ENCODE measurements around the gene PPP1R14C.

DNA sequence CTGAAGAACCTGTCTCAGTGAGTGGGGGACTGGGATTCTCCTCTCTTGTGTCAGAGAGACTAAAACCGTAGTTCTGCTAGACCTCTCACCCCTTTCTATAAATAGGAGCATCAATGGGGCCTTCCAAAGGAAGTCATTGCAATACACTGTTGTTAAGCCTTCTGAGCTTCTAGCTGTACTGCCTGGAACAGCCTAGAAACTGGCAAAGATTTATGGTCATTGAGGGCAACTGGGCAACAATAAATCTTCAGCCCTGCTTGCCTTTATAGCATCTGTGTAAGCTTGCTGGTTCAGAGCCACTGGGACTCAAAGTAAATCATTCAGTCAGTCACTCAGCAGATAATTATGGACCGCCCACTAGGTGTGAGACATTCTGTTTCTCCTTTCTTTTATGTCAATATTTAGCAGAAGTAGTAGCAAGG is 53.2 kb downstream of the PPP1R14C start:
- TF ChIP-seq, protein P1, sequence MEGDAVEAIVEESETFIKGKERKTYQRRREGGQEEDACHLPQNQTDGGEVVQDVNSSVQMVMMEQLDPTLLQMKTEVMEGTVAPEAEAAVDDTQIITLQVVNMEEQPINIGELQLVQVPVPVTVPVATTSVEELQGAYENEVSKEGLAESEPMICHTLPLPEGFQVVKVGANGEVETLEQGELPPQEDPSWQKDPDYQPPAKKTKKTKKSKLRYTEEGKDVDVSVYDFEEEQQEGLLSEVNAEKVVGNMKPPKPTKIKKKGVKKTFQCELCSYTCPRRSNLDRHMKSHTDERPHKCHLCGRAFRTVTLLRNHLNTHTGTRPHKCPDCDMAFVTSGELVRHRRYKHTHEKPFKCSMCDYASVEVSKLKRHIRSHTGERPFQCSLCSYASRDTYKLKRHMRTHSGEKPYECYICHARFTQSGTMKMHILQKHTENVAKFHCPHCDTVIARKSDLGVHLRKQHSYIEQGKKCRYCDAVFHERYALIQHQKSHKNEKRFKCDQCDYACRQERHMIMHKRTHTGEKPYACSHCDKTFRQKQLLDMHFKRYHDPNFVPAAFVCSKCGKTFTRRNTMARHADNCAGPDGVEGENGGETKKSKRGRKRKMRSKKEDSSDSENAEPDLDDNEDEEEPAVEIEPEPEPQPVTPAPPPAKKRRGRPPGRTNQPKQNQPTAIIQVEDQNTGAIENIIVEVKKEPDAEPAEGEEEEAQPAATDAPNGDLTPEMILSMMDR (IDR thresholded peaks at IDR 0.05; ENCODE audit: poor library complexity), result no peak
- TF ChIP-seq EZH2phosphoT487 (IDR thresholded peaks at IDR 0.05; ENCODE audit: low read depth, severe bottlenecking, unreplicated experiment) (no peak), EZH2 (IDR thresholded peaks at IDR 0.05; ENCODE audit: borderline replicate concordance) (no peak)
